ENCODE measurements around the gene PCDH8.

PCDH8 gene

DNA sequence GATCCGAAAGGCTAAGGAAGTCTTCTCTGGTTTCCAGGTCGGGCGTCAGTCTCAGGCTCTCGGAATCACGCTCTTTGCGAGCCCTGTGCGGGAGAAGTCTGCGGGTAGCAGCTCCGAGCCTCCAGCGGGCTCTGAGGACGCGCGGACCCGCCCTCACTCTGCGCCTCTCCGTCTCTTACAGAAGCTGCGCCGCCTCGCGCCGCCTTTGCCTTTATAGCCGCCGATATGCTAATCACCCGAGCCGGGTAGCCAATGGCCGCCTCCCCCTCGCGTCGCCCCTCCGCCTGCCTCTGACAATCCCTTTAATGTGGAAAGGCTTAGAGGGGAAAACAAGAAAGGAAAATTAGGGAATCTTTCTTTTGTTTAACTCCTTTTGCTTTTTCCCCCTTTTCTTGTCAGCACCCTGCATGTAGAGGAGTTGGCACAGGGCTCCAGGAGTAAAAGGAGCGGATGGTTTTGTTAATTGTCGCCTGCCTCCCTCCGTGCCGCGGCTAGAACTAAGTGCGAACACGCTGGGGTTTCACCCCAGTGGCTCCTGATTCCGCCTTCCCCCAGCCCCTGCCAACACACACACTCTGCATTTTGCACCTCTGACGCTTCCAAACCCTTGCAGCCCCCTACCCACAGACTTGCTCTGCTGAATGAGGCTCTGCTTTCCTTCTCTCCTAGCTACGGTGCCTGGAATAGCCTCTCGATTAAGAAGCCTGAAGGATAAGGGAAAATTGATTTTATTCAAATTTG is at the start of gene PCDH8:
TSS of gene PCDH8 (minus strand) at position 186 of the 741 bp plus-strand sequence. CDS start 204 bp downstream, outside the sequence.
- DNase-seq, result no peak

- DNase-seq, result no peak
Measured at GRCh38 chr13:52896827-52897659, 48.6 kb upstream of the PCDH8 start.

DNA sequence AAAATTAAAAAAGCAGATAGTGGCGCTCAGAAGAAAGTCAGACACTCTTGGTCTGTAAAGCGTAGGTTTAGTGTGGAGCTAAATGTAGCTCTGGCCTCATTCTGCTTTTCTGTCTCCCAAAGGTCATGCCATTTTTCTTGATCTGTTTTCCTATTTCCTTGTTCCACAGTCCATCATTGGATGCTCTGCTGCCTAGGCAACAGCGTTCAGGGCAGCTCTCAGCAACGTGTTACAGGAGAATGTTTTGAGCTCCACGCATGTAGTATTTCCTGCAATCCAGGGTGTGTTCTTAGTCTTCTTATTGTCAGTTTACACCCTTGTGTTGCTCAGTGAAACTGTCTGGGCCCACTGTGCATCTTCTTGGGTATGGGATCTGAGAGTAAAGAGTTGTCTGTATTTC is 46.0 kb upstream of the PCDH8 start:
- no peak for DNase-seq

DNA sequence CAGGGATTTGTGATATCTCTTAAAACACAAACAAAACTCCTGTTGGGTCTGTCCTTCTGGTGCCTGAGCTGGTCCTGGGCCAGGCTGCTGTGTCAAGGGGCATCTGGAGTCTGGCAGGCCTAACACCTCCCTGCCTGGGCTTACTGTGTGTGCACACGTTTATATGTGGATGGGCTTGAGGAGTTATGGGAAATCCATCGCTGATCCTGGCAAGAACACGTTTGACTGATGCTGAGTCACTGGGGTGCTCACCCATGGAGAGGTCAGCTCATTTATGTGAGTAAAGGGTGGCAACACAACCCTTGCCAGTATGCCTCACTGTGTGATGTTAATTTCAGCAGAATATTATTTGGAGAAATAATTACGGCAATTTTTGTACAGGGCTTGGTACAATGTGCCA is 44.5 kb upstream of the PCDH8 start:
- no peak for DNase-seq

DNA sequence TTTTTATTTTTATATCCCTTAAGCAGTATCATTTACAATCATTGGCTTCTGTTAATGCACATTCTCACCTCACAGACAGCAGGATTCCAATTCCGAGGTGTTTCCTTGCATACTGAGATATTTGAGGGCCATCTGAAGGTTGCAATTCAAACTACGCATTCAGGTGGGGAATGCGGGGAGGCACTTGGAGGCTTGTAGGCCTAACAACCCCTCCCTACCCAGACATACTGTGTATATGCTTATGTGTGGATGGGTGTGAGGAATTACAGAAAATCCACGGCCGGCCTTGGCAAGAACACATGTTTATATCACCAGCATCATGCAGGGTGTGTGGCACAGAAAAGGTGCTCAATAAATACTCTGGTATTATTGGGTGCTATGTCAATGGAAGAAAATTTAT is 43.3 kb upstream of the PCDH8 start:
- no peak for DNase-seq

DNA sequence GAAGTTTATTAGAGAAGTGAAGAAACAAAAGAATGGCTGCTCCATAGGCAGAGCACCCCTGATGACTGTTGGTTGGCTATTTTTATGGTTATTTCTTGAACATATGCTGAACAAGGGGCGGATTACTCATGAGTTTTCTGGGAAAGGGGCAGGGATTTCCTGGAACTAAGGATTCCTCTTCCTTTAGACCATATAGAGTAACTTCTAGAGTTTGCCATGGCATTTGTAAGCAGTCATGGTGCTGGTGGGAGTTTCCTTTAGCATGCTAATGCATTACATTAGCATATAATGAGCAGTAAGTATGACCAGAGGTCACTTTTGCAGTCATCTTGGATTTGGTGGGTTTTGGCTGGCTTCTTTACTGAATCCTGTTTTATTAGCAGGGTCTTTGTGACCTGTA is 38.7 kb upstream of the PCDH8 start:
- DNase-seq, result no peak

DNA sequence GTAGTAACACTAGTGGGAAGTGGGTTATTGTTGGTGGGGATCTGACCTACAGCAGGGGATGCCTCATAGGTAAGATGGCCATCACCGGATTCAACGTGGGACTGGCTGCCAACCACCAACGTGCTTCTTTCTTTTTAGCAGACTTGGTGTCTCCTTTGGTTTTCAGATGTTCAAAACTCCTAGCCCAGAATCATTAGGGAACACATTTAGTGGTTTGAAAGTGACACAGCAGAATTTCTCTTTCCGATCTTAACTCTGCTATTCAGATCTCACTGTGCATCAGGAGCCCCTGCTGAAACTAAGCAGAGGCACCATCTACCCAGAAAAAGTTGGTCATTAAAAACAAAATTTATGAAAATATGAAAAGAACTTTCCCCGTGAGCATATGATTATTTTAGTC is 36.7 kb upstream of the PCDH8 start:
- DNase-seq, result no peak

DNA sequence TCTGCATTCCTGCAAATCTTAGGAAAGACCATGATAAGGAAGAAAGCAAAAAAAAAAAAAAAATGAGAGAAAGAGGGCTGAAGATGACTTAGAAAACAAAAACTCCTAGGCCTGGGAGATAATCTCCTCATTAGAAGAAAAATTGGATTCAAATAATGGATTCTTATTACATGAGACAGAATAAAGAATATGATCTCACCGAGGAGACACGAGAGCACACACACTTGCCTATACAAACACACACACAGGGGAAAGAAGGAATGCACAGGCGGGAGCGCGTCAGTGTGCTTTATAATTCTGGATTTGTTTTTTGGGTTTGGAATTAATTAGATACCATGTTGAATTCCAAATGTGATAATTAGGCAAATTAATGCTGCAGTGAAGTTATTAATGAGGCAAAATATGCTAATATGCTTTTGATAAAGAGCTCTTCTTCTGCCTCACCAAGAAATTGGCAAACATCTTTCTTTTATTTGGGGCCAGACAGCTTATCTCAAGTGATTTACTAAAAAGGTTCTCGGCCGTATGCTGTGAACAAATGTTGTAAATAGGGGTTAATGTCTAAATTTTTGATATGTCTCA is 36.1 kb upstream of the PCDH8 start:
- DNase-seq, result no peak

DNA sequence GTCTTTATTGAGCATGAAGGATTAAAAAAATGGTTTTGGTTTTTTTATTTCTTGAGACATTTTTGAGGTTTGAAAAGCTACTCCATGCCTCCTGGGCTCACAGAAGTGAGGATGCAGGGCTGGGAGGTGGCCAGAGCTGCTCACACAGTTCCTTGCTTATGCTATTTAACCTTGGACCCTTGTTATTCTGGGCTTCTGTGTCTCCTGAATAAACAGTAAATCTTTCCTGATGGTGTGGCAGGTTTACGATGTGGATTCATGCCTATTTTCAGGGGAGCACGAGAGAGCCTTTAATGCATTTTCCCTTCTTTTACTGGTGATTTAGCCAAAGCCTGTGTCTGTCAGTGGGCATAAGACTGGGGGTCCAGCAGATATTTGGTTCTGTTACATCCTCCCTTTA is 34.3 kb upstream of the PCDH8 start:
- no peak for DNase-seq

DNA sequence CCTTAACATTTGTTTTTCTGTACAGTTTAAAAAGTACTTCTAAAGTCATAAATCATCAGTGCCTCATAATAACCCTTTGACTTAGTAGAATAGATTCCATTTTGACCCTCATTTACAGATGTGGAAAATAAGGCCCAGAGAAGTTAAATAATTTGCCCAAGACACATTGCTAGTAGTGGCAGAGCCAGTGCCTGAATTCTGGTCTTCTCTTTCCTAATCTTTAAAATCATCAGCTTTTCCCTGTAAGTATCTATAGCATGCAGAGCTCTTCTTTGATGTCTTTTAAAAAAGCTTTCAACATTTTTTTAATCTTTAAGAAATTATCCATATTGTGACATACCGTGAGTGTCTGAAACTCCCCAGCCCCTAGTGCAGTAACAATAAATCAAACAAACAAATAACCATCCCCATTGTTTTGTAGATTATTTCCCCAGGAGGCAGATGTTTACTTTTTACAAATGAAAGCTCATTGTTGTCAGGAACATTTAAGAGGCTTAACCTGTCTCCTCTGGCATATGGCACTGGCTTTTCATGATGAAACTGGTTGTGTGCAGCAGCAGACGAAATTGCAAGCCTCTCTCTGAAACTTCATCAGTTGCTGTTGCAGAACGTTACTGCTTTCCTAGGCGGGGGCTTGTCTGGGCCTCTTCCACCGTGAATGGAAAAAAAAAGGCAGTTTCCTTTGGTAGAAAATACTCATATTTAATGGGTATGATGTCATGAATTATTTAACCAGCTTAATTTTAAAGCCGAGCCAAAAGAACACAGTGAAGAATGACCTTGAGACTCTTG is 31.7 kb upstream of the PCDH8 start:
- DNase-seq, result no peak

- DNase-seq, result no peak
Measured at GRCh38 chr13:52878831-52879230, 30.4 kb upstream of the PCDH8 start.

DNA sequence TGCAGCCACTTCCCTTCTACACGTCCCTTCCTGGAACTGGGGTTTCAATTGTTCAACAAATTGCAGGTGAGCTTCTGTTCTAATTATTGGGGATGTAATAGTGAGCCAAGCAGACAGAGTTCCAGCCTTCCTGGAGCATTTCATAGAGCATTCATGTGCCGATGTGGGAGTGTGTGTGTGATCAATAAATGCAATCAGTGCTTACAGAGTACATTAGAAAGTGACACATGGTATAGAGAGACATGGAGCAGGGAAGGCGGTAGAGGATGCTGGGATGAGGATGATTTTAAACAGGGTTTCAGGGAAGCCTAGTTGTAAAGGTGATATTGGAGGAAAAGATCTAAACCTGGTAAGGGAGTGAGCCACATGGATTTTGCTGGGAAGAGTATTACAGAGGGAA is 21.7 kb upstream of the PCDH8 start:
- DNase-seq, result no peak

DNA sequence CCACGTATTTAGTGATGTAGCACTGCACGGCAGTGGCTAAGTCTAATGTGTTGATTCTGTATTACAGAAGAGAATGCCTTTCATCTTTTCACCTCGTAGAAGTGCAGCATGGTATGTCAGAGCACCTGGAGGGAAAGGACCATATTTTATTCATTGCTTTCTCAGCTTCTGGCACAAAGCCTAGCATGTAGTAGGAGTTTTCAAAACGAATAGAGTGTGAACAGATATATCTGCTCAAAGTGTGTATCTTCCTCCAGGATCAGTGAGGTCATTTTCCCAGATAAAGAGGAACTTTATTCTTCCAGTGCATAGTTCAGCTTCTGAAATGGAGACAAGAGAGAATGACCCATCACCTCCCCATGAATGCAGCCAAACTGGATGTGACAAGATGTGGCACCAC is 21.2 kb upstream of the PCDH8 start:
- no peak for DNase-seq

DNA sequence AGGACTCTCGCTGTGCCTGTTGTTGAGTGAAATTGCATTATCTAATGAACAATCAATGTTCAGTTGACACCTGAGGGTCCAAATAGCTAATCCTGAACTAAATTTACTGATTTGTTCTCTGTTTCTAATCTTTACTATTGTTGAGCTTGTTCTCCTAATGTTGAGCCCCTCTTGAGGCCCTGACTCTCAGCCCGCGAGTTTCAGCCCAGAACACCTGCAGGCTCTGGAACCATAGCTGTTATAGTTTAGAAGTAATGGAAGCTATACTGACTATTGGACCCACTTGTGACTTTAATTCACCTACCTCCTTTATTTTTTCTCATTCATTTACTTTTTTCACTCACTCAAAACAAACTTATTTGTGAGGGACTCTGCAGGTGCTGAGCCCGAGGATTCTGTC is 20.6 kb upstream of the PCDH8 start:
- no peak for DNase-seq

DNA sequence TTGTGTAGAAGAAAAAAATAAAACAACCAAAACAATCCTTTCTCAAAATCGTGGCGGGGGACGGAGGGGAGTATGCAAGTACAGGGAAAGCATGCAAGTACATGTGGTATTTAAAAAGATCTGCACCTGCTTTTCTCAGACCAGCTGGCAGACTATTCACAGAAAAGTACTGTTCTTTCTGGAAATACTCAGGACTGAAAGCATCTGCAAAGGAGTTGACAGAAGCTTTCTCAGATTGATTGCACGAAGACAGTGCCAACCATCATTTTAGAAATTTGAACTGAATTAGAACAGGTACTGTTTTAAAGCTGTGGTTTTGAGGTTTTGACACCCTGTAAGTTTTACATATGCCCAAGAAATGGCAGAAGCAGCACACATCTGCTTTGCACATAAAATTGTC is 19.8 kb upstream of the PCDH8 start:
- DNase-seq, result no peak

DNA sequence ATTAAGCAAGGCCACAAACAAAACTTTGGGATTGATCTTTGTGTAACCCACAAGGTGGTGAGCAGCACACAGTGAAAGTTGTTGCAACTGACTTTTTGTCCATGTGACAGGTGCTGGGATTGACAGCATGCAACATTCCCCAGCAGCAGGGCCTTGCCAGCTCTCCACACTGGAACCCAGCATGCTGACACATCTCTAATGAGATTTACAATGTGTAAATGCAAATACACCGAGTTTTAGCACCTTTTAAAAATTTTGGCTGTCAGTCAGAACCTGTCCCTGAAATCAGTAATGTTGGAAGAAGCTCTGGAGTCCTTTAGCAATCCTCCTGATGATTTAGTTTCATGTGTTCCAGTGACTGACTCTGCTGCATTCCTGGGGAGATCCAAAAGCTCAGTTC is 16.5 kb upstream of the PCDH8 start:
- no peak for DNase-seq

- no peak for DNase-seq
Measured at GRCh38 chr13:52862358-52863206, 14.1 kb upstream of the PCDH8 start.

DNA sequence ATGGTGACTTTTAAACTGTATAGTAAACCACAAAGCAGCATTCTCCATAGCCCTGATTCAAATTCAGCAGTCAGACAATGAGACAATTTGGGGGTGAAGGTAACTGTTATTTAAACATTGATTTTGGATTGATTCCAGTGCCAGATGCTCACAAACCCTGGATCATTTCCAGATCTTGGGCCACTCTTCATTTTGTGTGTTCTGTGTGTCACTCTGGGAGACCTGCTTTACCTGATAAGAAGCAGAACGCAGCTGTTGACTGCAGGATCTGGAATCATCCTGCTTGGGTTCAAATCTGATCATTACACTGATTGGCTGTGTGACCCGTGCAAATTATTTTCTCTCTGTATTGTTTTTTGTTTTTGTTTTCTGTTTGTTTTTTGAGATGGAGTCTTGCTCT is 4.0 kb upstream of the PCDH8 start:
- no peak for DNase-seq

GRCh38 chr13:52851137-52851962 is 2.9 kb upstream of the PCDH8 start:
- DNase-seq, result no peak

DNA sequence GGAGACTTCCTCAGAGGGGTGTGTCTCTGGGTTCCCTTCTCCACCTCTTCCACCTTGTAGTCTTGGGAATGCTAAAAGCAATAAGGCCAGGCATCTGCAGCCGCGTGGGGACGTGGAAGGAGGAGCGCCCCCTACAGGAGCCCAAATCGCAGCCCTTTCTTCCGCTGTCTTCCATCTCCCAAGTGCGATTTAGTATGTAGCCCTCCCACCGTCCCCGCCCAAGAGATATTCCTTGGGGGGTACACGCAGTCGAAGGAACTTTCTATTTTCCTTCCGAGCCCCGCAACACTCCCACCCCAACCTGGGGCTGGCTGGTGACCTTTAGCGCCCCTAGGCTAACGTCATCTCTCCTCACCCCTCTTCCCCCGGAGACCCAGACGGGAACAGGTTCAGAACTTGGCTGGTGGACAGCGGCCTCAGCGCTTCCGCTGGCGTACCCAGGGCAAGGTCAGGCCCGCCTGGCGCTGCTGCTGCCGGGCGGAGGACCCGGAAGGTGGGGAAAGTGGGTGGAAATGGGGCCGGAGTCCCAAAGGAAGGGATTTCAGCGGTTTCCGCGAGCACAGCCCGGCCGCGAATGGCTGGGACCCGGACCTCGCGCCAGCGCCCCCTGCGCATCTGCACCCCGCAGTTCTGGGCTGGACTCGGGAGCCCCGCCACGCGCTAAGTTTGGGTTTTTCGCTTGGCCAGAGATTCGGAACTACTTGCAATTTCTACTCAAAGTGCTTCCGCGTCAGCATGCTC is 2.1 kb upstream of the PCDH8 start:
- DNase-seq, result no peak

DNA sequence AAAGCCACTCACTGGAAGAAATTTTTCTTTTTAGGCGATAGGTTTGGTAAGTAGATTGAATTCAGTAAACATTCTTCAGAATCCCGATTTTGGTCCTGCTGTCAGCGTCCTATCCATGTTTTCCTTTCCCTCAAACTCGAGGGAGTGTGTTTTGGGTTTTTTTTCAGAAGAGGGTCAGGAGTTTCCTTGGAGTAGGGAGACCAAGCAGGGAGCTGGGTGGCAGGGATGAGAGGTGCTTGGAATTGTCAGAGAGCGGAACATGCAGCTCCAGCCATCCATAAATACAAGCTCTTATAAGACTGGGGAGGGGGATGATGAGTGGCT is 1.6 kb upstream of the PCDH8 start:
- no peak for DNase-seq
